Measurements from ENCODE around the gene CFB. TPM values are rescaled to one million over a fixed set of nuclear protein-coding genes. Genes with fewer than 3 reads are reported as not detected.

Gene CFB
- total and polyA plus RNA-seq, 2 of the 13 experiments (the other 11 are each of a cell fraction or from before 2014, with no cell fraction given), result 171 to 513 TPM

DNA sequence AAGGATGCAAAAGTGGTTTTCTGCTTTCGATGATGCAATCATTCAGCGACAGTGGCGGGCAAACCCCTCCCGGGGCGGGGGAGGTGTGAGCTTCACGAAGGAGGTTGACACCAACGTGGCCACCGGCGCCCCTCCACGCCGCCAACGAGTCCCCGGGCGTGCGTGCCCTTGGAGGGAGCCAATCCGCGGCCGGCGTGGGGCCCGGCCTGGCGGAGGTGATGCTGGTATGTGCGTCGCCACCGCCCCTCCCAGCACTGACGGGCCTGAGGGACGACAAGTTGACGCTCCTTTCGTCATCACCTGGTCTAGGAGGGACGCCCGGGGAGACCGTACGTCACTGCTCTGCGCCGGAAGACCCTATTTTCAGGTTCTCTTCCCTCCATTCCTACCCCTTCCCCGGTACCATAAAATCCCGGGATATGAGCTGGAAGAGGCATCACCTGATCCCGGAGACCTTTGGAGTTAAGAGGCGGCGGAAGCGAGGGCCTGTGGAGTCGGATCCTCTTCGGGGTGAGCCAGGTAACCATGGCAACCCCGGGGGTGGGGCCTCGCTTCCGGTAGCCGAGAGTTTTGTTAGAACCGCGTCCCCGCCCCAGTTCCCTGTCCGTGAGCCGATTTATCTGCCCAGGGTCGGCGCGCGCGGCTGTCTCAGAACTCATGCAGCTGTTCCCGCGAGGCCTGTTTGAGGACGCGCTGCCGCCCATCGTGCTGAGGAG is 26.3 kb downstream of the CFB start, which contains the start of gene DXO (continued):
- TF ChIP-seq, protein P1, sequence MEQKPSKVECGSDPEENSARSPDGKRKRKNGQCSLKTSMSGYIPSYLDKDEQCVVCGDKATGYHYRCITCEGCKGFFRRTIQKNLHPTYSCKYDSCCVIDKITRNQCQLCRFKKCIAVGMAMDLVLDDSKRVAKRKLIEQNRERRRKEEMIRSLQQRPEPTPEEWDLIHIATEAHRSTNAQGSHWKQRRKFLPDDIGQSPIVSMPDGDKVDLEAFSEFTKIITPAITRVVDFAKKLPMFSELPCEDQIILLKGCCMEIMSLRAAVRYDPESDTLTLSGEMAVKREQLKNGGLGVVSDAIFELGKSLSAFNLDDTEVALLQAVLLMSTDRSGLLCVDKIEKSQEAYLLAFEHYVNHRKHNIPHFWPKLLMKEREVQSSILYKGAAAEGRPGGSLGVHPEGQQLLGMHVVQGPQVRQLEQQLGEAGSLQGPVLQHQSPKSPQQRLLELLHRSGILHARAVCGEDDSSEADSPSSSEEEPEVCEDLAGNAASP (CRISPR knock-in tag; IDR thresholded peaks at IDR 0.05; ENCODE audit: borderline replicate concordance), result peak; percentile 43; the same call in 1 of the 2 replicates
- TF ChIP-seq SAP130 (CRISPR knock-in tag; IDR thresholded peaks at IDR 0.05; ENCODE audit: low read depth) (peak; percentile 98), HOXD1 (CRISPR knock-in tag; IDR thresholded peaks at IDR 0.05) (peak; percentile 14; the same call in 1 of the 2 replicates), BRD4 (CRISPR knock-in tag; IDR thresholded peaks at IDR 0.05) (peak; percentile 59; the same call in 1 of the 2 replicates), ZNF879 (CRISPR knock-in tag; IDR thresholded peaks at IDR 0.05) (no peak), MEIS2 (CRISPR knock-in tag; IDR thresholded peaks at IDR 0.05) (no peak; the same call in 1 of the 2 replicates), MED13 (CRISPR knock-in tag; IDR thresholded peaks at IDR 0.05) (no peak; the same call in 1 of the 2 replicates), ZNF280D (CRISPR knock-in tag; IDR thresholded peaks at IDR 0.05) (peak; percentile 73; the same call in 1 of the 2 replicates), ZNF558 (CRISPR knock-in tag; IDR thresholded peaks at IDR 0.05; ENCODE audit: borderline replicate concordance) (no peak), ZSCAN22 (CRISPR knock-in tag; IDR thresholded peaks at IDR 0.05) (no peak), HDAC1 (CRISPR knock-in tag; IDR thresholded peaks at IDR 0.05) (peak; percentile 99), TIGD3 (CRISPR knock-in tag; IDR thresholded peaks at IDR 0.05; ENCODE audit: borderline replicate concordance) (peak; percentile 13; the same call in 1 of the 2 replicates), JUNB (CRISPR knock-in tag; IDR thresholded peaks at IDR 0.05; ENCODE audit: borderline replicate concordance) (peak; percentile 28; the same call in 1 of the 2 replicates)
- TF ChIP-seq, protein P2, sequence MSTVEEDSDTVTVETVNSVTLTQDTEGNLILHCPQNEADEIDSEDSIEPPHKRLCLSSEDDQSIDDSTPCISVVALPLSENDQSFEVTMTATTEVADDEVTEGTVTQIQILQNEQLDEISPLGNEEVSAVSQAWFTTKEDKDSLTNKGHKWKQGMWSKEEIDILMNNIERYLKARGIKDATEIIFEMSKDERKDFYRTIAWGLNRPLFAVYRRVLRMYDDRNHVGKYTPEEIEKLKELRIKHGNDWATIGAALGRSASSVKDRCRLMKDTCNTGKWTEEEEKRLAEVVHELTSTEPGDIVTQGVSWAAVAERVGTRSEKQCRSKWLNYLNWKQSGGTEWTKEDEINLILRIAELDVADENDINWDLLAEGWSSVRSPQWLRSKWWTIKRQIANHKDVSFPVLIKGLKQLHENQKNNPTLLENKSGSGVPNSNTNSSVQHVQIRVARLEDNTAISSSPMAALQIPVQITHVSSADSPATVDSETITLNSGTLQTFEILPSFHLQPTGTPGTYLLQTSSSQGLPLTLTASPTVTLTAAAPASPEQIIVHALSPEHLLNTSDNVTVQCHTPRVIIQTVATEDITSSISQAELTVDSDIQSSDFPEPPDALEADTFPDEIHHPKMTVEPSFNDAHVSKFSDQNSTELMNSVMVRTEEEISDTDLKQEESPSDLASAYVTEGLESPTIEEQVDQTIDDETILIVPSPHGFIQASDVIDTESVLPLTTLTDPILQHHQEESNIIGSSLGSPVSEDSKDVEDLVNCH (CRISPR knock-in tag; IDR thresholded peaks at IDR 0.05), result no peak
- TF ChIP-seq, protein P3, sequence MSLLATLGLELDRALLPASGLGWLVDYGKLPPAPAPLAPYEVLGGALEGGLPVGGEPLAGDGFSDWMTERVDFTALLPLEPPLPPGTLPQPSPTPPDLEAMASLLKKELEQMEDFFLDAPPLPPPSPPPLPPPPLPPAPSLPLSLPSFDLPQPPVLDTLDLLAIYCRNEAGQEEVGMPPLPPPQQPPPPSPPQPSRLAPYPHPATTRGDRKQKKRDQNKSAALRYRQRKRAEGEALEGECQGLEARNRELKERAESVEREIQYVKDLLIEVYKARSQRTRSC (CRISPR knock-in tag; IDR thresholded peaks at IDR 0.05; ENCODE audit: low read depth), result peak; percentile 80; the same call in 1 of the 2 replicates
- TF ChIP-seq, protein P4, sequence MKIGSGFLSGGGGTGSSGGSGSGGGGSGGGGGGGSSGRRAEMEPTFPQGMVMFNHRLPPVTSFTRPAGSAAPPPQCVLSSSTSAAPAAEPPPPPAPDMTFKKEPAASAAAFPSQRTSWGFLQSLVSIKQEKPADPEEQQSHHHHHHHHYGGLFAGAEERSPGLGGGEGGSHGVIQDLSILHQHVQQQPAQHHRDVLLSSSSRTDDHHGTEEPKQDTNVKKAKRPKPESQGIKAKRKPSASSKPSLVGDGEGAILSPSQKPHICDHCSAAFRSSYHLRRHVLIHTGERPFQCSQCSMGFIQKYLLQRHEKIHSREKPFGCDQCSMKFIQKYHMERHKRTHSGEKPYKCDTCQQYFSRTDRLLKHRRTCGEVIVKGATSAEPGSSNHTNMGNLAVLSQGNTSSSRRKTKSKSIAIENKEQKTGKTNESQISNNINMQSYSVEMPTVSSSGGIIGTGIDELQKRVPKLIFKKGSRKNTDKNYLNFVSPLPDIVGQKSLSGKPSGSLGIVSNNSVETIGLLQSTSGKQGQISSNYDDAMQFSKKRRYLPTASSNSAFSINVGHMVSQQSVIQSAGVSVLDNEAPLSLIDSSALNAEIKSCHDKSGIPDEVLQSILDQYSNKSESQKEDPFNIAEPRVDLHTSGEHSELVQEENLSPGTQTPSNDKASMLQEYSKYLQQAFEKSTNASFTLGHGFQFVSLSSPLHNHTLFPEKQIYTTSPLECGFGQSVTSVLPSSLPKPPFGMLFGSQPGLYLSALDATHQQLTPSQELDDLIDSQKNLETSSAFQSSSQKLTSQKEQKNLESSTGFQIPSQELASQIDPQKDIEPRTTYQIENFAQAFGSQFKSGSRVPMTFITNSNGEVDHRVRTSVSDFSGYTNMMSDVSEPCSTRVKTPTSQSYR (CRISPR knock-in tag; IDR thresholded peaks at IDR 0.05; ENCODE audit: borderline replicate concordance), result peak; percentile 90
